Thymus (tissue), 11 donors: ENCODE data around the gene RPS6KA6. TPM values are rescaled to one million over a fixed set of nuclear protein-coding genes. Genes with fewer than 3 reads are reported as not detected.
A peak's percentile ranks its signal among the peaks of the same experiment; 100 is the strongest.
"Not testable (repeated sequence)": the region's sequence is repeated elsewhere in the genome, so short reads cannot be mapped to it uniquely, and the experiment has no call there.

ENCODE experiments used
- DNase-seq, 9 donors: peaks; one replicate each; pipeline ENCODE4 v3.0.0-alpha.2; 2013; ENCODE audit warnings: low spot score in 9 of 9, low read depth in 6 of 9, missing footprints in 1 of 9
- H3K27ac ChIP-seq, 2 donors: one replicate each; pipeline ENCODE4 v1.5.1; 2013; ENCODE audit warnings: control low read depth in 1 of 2, low read depth in 1 of 2, low read length in 1 of 2, mild to moderate bottlenecking in 1 of 2, moderate library complexity in 1 of 2
- H3K27me3 ChIP-seq, 2 donors: one replicate each; pipeline ENCODE4 v1.5.1; 2013; ENCODE audit warnings: low read length in 1 of 2; ENCODE audit not compliant: control insufficient read depth in 2 of 2, insufficient read depth in 1 of 2
- H3K36me3 ChIP-seq, 2 donors: one replicate each; pipeline ENCODE4 v1.5.1; 2013; ENCODE audit warnings: low read length in 1 of 2, mild to moderate bottlenecking in 1 of 2, moderate library complexity in 1 of 2; ENCODE audit not compliant: control insufficient read depth in 2 of 2, insufficient read depth in 2 of 2
- H3K4me1 ChIP-seq, 2 donors: one replicate each; pipeline ENCODE4 v1.5.1; 2013; ENCODE audit warnings: low read length in 2 of 2; ENCODE audit not compliant: control insufficient read depth in 2 of 2, insufficient read depth in 2 of 2
- H3K4me3 ChIP-seq, 2 donors: one replicate each; pipeline ENCODE4 v1.5.1; 2013; ENCODE audit warnings: low read length in 2 of 2, control low read depth in 1 of 2, mild to moderate bottlenecking in 1 of 2
- H3K9me3 ChIP-seq, 2 donors: one replicate each; pipeline ENCODE4 v1.5.1; 2013; ENCODE audit warnings: low read length in 1 of 2, mild to moderate bottlenecking in 1 of 2; ENCODE audit not compliant: control insufficient read depth in 2 of 2, insufficient read depth in 1 of 2
- WGBS: extraction: QIAGEN DNeasy Blood & Tissue Kit; methylation state at CpG from one replicate; pipeline ENCODE4 v1.1.7; 2013; 5-methylcytosine and 5-hydroxymethylcytosine counted together
- polyA plus RNA-seq: library from polyadenylated mRNA; stranded (reverse); fragments of 200-250 nt; gene quantifications from one replicate; pipeline ENCODE4 v1.2.3, GENCODE V29; 2013
- total RNA-seq: library from RNA; stranded (reverse); fragments of 120-200 nt; gene quantifications from one replicate; pipeline ENCODE4 v1.2.4, GENCODE V29; 2013
- donor health status: healthy.

The RPS6KA6 gene
- total and polyA plus RNA-seq, 2 donors, result 1.8 to 2.1 TPM

GRCh38 chrX:84079479-84080197 is 108.4 kb downstream of the RPS6KA6 start:
- H3K9me3 ChIP-seq, H3K27ac ChIP-seq, H3K4me1 ChIP-seq, H3K27me3 ChIP-seq, H3K4me3 ChIP-seq, DNase-seq, H3K36me3 ChIP-seq: not testable (repeated sequence)
- 92% methylated on average over 9 of the region's 9 CpGs for WGBS

GRCh38 chrX:84078991-84079390 is 109.0 kb downstream of the RPS6KA6 start:
- Histone ChIP-seq H3K27me3 (no peaks in the 10 kb centered on the region), H3K36me3 (no peaks in the 10 kb centered on the region), H3K9me3 (no peaks in the 10 kb centered on the region), H3K4me1 (no peaks in the 10 kb centered on the region), H3K27ac (no peak overlapping the region), H3K4me3 (no peak overlapping the region)
- WGBS, result 91% methylated on average over 9 of the region's 9 CpGs
- DNase-seq, result no peak

- WGBS, result 94% methylated on average over 2 of the region's 2 CpGs
- no peaks in the 10 kb centered on the region for H3K27me3 ChIP-seq
- no peaks in the 10 kb centered on the region for H3K9me3 ChIP-seq
- no peaks in the 10 kb centered on the region for H3K4me1 ChIP-seq
- DNase-seq, result no peak
- H3K36me3 ChIP-seq, result no peaks in the 10 kb centered on the region
- no peak overlapping the region for H3K4me3 ChIP-seq
- no peak overlapping the region for H3K27ac ChIP-seq
These were observed 123.2 kb downstream of the RPS6KA6 start for GRCh38 chrX:84064814-84065213.

GRCh38 chrX:84064164-84064563 is 123.8 kb downstream of the RPS6KA6 start:
- WGBS, result 97% methylated on average over 4 of the region's 4 CpGs
- H3K9me3 ChIP-seq, result no peaks in the 10 kb centered on the region
- no peak overlapping the region for H3K27ac ChIP-seq
- H3K4me1 ChIP-seq, result no peaks in the 10 kb centered on the region
- H3K36me3 ChIP-seq, result no peaks in the 10 kb centered on the region
- no peaks in the 10 kb centered on the region for H3K27me3 ChIP-seq
- no peak for DNase-seq
- no peak overlapping the region for H3K4me3 ChIP-seq

- Histone ChIP-seq H3K4me3 (no peak overlapping the region), H3K27me3 (no peaks in the 10 kb centered on the region), H3K4me1 (no peaks in the 10 kb centered on the region), H3K27ac (no peak overlapping the region), H3K36me3 (no peaks in the 10 kb centered on the region), H3K9me3 (no peaks in the 10 kb centered on the region)
- no peak for DNase-seq
- WGBS, result 90% methylated on average over 2 of the region's 2 CpGs
These were observed 140.7 kb downstream of the RPS6KA6 start for GRCh38 chrX:84047339-84047738.

- no peaks in the 10 kb centered on the region for H3K27me3 ChIP-seq
- peak in 6 of 9 donors; percentile 1 to 43 (median 4) for DNase-seq
- no peaks in the 10 kb centered on the region for H3K9me3 ChIP-seq
- no peaks in the 10 kb centered on the region for H3K36me3 ChIP-seq
- H3K27ac ChIP-seq, result no peak overlapping the region
- H3K4me3 ChIP-seq, result no peak overlapping the region
- WGBS, result 34% methylated on average over 7 of the region's 7 CpGs
- no peaks in the 10 kb centered on the region for H3K4me1 ChIP-seq
These were observed 141.5 kb downstream of the RPS6KA6 start for GRCh38 chrX:84046403-84046984.

- DNase-seq, result no peak
- Histone ChIP-seq H3K36me3 (no peaks in the 10 kb centered on the region), H3K27ac (no peak overlapping the region), H3K4me1 (no peaks in the 10 kb centered on the region), H3K9me3 (no peaks in the 10 kb centered on the region), H3K4me3 (no peak overlapping the region), H3K27me3 (no peaks in the 10 kb centered on the region)
- WGBS, result 83% methylated on average over 4 of the region's 4 CpGs
These were observed 143.9 kb downstream of the RPS6KA6 start for GRCh38 chrX:84044051-84044450.
